GM12878 (cell line): ENCODE measurements around the gene LRRC8B.

Experiments
- CBX5 ChIP-seq: sonication (generic); IDR thresholded peaks from 2 replicates; pipeline ENCODE4 v1.6.1; 2016; ENCODE audit warnings: low read depth, moderate library complexity, mild to moderate bottlenecking, inconsistent platforms
- HDAC2 ChIP-seq: fragments of 200-600 bp; sonication (generic); IDR thresholded peaks from 2 replicates; pipeline ENCODE4 v1.6.1; 2017
- NR2C2 ChIP-seq: IDR thresholded peaks from 2 replicates; pipeline ENCODE4 v1.6.1; 2011; ENCODE audit warnings: borderline replicate concordance, low read depth; ENCODE audit not compliant: control insufficient read depth, insufficient read length
- POLR2A ChIP-seq: IDR thresholded peaks from 2 replicates; pipeline ENCODE4 v1.6.1; 2011; ENCODE audit warnings: low read depth, mild to moderate bottlenecking, low read length
- ZBTB33 ChIP-seq: fragments of 450-650 bp; IDR thresholded peaks from 2 replicates; pipeline ENCODE4 v1.6.1; 2017; ENCODE audit warnings: mild to moderate bottlenecking

GRCh38 chr1:89483757-89484077 lies 40.9 kb upstream of the LRRC8B start:
- TF ChIP-seq POLR2A: no peak
- no peak for TF ChIP-seq ZBTB33
- TF ChIP-seq HDAC2: no peak
- TF ChIP-seq NR2C2: no peak
- TF ChIP-seq CBX5: no peak
